Hematopoietic multipotent progenitor cell treated with erythropoietin and hydrocortisone succinate and interleukin-3 and kit ligand, for 6 days (in vitro differentiated cells): ENCODE measurements around the gene TECPR1.

Experiments
- DNase-seq: peaks from one replicate; pipeline ENCODE4 v3.0.0-alpha.2; 2015

The TECPR1 gene

GRCh38 chr7:98251601-98252424 lies at the start of gene TECPR1:
TSS of gene TECPR1 (minus strand) at chr7:98252232. CDS start at chr7:98246146, 6,086 bp downstream.
- DNase-seq: peak; percentile 95

- no peak for DNase-seq
Observed at GRCh38 chr7:98300595-98301372, 48.8 kb upstream of the TECPR1 start.

- DNase-seq: no peak
Observed at GRCh38 chr7:98297626-98298286, 45.7 kb upstream of the TECPR1 start.

- no peak for DNase-seq
Observed at GRCh38 chr7:98296833-98297232, 44.8 kb upstream of the TECPR1 start.

- no peak for DNase-seq
Observed at GRCh38 chr7:98295467-98296192, 43.6 kb upstream of the TECPR1 start.

- peak; percentile 75 for DNase-seq
Observed at GRCh38 chr7:98294798-98295382, 42.9 kb upstream of the TECPR1 start.

- DNase-seq: no peak
Observed at GRCh38 chr7:98294326-98294725, 42.3 kb upstream of the TECPR1 start.

GRCh38 chr7:98293746-98294145 lies 41.7 kb upstream of the TECPR1 start:
- DNase-seq: no peak

GRCh38 chr7:98293265-98293664 lies 41.2 kb upstream of the TECPR1 start:
- DNase-seq: no peak

- no peak for DNase-seq
Observed at GRCh38 chr7:98291717-98292116, 39.7 kb upstream of the TECPR1 start.

- no peak for DNase-seq
Observed at GRCh38 chr7:98289333-98289875, 37.4 kb upstream of the TECPR1 start.

GRCh38 chr7:98288064-98288823 lies 36.2 kb upstream of the TECPR1 start:
- DNase-seq: no peak

GRCh38 chr7:98287486-98287959 lies 35.5 kb upstream of the TECPR1 start:
- no peak for DNase-seq

- no peak for DNase-seq
Observed at GRCh38 chr7:98286701-98287485, 34.9 kb upstream of the TECPR1 start.

- DNase-seq: no peak
Observed at GRCh38 chr7:98286093-98286539, 34.1 kb upstream of the TECPR1 start.

- DNase-seq: no peak
Observed at GRCh38 chr7:98285157-98286092, 33.4 kb upstream of the TECPR1 start.

- DNase-seq: peak; percentile 41
Observed at GRCh38 chr7:98284335-98285036, 32.5 kb upstream of the TECPR1 start.

- DNase-seq: no peak
Observed at GRCh38 chr7:98283887-98284222, 31.8 kb upstream of the TECPR1 start.
